HEK293 (cell line): ENCODE results near the gene MLLT6.
A peak's percentile ranks its signal among the peaks of the same experiment; 100 is the strongest.

Experiments
- BCL11B ChIP-seq: fragments of 450-650 bp; formaldehyde crosslinking; IDR thresholded peaks from 2 replicates; pipeline ENCODE4 v1.5.1; 2016; ENCODE audit warnings: low read depth, missing biosample characterization, missing genetic modification characterization
- EGR2 ChIP-seq: fragments of 450-650 bp; formaldehyde crosslinking; IDR thresholded peaks from 2 replicates; pipeline ENCODE4 v1.5.1; 2016; ENCODE audit warnings: low read depth, missing biosample characterization, missing genetic modification characterization
- GLI4 ChIP-seq: fragments of 450-650 bp; formaldehyde crosslinking; IDR thresholded peaks from 2 replicates; pipeline ENCODE4 v1.5.1; 2016; ENCODE audit warnings: missing biosample characterization, missing genetic modification characterization
- GLIS2 ChIP-seq: fragments of 450-650 bp; formaldehyde crosslinking; IDR thresholded peaks from 2 replicates; pipeline ENCODE4 v1.5.1; 2016; ENCODE audit warnings: missing biosample characterization, missing genetic modification characterization
- KLF10 ChIP-seq: fragments of 450-650 bp; IDR thresholded peaks from 2 replicates; pipeline ENCODE4 v1.5.1; 2018; ENCODE audit warnings: missing biosample characterization, mild to moderate bottlenecking, missing genetic modification characterization
- KLF16 ChIP-seq: fragments of 450-650 bp; formaldehyde crosslinking; IDR thresholded peaks from 2 replicates; pipeline ENCODE4 v1.5.1; 2017; ENCODE audit warnings: missing biosample characterization, missing genetic modification characterization
- PRDM1 ChIP-seq: fragments of 450-650 bp; formaldehyde crosslinking; IDR thresholded peaks from 2 replicates; pipeline ENCODE4; 2016; ENCODE audit warnings: missing biosample characterization, missing genetic modification characterization
- WT1 ChIP-seq: fragments of 450-650 bp; formaldehyde crosslinking; IDR thresholded peaks from 2 replicates; pipeline ENCODE4 v1.5.1; 2016; ENCODE audit warnings: missing biosample characterization, missing genetic modification characterization
- ZBTB1 ChIP-seq: fragments of 450-650 bp; formaldehyde crosslinking; IDR thresholded peaks from 2 replicates; pipeline ENCODE4 v1.5.1; 2016; ENCODE audit warnings: missing biosample characterization, missing genetic modification characterization
- ZBTB20 ChIP-seq: fragments of 450-650 bp; formaldehyde crosslinking; IDR thresholded peaks from 2 replicates; pipeline ENCODE4 v1.5.1; 2016; ENCODE audit warnings: missing biosample characterization, missing genetic modification characterization
- ZBTB21 ChIP-seq: fragments of 450-650 bp; formaldehyde crosslinking; IDR thresholded peaks from 2 replicates; pipeline ENCODE4 v1.5.1; 2017; ENCODE audit warnings: missing biosample characterization, missing genetic modification characterization
- ZBTB7A ChIP-seq: fragments of 450-650 bp; formaldehyde crosslinking; IDR thresholded peaks from 2 replicates; pipeline ENCODE4 v1.5.1; 2016; ENCODE audit warnings: low read depth, missing biosample characterization, missing genetic modification characterization
- ZNF121 ChIP-seq: fragments of 450-650 bp; formaldehyde crosslinking; IDR thresholded peaks from 2 replicates; pipeline ENCODE4 v1.5.1; 2016; ENCODE audit warnings: missing biosample characterization, missing genetic modification characterization
- ZNF132 ChIP-seq: fragments of 450-650 bp; formaldehyde crosslinking; IDR thresholded peaks from 2 replicates; pipeline ENCODE4 v1.5.1; 2017; ENCODE audit warnings: missing biosample characterization, missing genetic modification characterization, borderline replicate concordance
- ZNF140 ChIP-seq: fragments of 450-650 bp; formaldehyde crosslinking; IDR thresholded peaks from 2 replicates; pipeline ENCODE4 v1.5.1; 2016; ENCODE audit warnings: missing biosample characterization, missing genetic modification characterization
- ZNF280D ChIP-seq: fragments of 450-650 bp; formaldehyde crosslinking; IDR thresholded peaks from 2 replicates; pipeline ENCODE4 v1.5.1; 2016; ENCODE audit warnings: missing biosample characterization, missing genetic modification characterization
- ZNF350 ChIP-seq: fragments of 450-650 bp; formaldehyde crosslinking; IDR thresholded peaks from 2 replicates; pipeline ENCODE4 v1.5.0; 2017; ENCODE audit warnings: missing biosample characterization, mild to moderate bottlenecking, missing genetic modification characterization
- ZNF362 ChIP-seq: fragments of 450-650 bp; formaldehyde crosslinking; IDR thresholded peaks from 2 replicates; pipeline ENCODE4 v1.5.1; 2016; ENCODE audit warnings: missing biosample characterization, missing genetic modification characterization
- ZNF404 ChIP-seq: fragments of 450-650 bp; formaldehyde crosslinking; IDR thresholded peaks from 2 replicates; pipeline ENCODE4 v1.5.1; 2017; ENCODE audit warnings: missing biosample characterization, missing genetic modification characterization
- ZNF473 ChIP-seq: fragments of 450-650 bp; formaldehyde crosslinking; IDR thresholded peaks from 2 replicates; pipeline ENCODE4 v1.5.1; 2017; ENCODE audit warnings: missing biosample characterization, missing genetic modification characterization
- ZNF510 ChIP-seq: fragments of 450-650 bp; formaldehyde crosslinking; IDR thresholded peaks from 2 replicates; pipeline ENCODE4 v1.5.1; 2018; ENCODE audit warnings: mild to moderate bottlenecking, missing genetic modification characterization, missing biosample characterization; ENCODE audit not compliant: insufficient replicate concordance
- ZNF555 ChIP-seq: fragments of 450-650 bp; formaldehyde crosslinking; conservative IDR thresholded peaks from 2 replicates; pipeline ENCODE4 v1.5.1; 2017; ENCODE audit warnings: missing biosample characterization, mild to moderate bottlenecking, missing genetic modification characterization, inconsistent platforms
- ZNF610 ChIP-seq: fragments of 450-650 bp; formaldehyde crosslinking; IDR thresholded peaks from 2 replicates; pipeline ENCODE4 v1.5.1; 2016; ENCODE audit warnings: missing biosample characterization, missing genetic modification characterization, borderline replicate concordance
- ZNF626 ChIP-seq: fragments of 450-650 bp; sonication (Bioruptor Pico); formaldehyde crosslinking; IDR thresholded peaks from 2 replicates; pipeline ENCODE4 v1.5.1; 2018; ENCODE audit warnings: missing biosample characterization, missing genetic modification characterization, inconsistent platforms
- ZNF692 ChIP-seq: fragments of 450-650 bp; formaldehyde crosslinking; IDR thresholded peaks from 2 replicates; pipeline ENCODE4 v1.5.1; 2016; ENCODE audit warnings: missing biosample characterization, missing genetic modification characterization
- ZNF747 ChIP-seq: fragments of 450-650 bp; formaldehyde crosslinking; IDR thresholded peaks from 2 replicates; pipeline ENCODE4 v1.5.1; 2016; ENCODE audit warnings: missing biosample characterization, missing genetic modification characterization
- ZNF768 ChIP-seq: fragments of 450-650 bp; formaldehyde crosslinking; IDR thresholded peaks from 2 replicates; pipeline ENCODE4 v1.5.1; 2018; ENCODE audit warnings: missing biosample characterization, mild to moderate bottlenecking, missing genetic modification characterization
- ZNF785 ChIP-seq: fragments of 450-650 bp; formaldehyde crosslinking; IDR thresholded peaks from 2 replicates; pipeline ENCODE4 v1.5.1; 2016; ENCODE audit warnings: missing biosample characterization, missing genetic modification characterization
- ZNF792 ChIP-seq: fragments of 450-650 bp; formaldehyde crosslinking; IDR thresholded peaks from 2 replicates; pipeline ENCODE4 v1.5.1; 2016; ENCODE audit warnings: missing biosample characterization, missing genetic modification characterization
- ZNF837 ChIP-seq: fragments of 450-650 bp; formaldehyde crosslinking; IDR thresholded peaks from 2 replicates; pipeline ENCODE4 v1.5.1; 2016; ENCODE audit warnings: missing biosample characterization, missing genetic modification characterization
- TF ChIP-seq, protein P1 (sequence below): fragments of 450-650 bp; formaldehyde crosslinking; IDR thresholded peaks from 2 replicates; pipeline ENCODE4 v1.5.1; 2017; ENCODE audit warnings: missing biosample characterization, missing genetic modification characterization
- TF ChIP-seq, protein P2 (sequence below): fragments of 450-650 bp; formaldehyde crosslinking; IDR thresholded peaks from 2 replicates; pipeline ENCODE4 v1.5.1; 2016; ENCODE audit warnings: missing biosample characterization, missing genetic modification characterization

Gene MLLT6

GRCh38 chr17:38703742-38704605 is 1.1 kb upstream of the MLLT6 start (continued):
- TF ChIP-seq ZNF837 (tag by site-specific recombination) (no peak), WT1 (peak; percentile 96), ZBTB20 (tag by site-specific recombination) (peak; percentile 86), ZNF626 (no peak), PRDM1 (tag by site-specific recombination) (no peak), ZNF785 (no peak), ZNF473 (no peak), ZNF404 (tag by site-specific recombination) (no peak), ZNF132 (no peak), ZNF792 (no peak; the same call in 1 of the 2 replicates), ZNF747 (tag by site-specific recombination) (no peak), ZBTB21 (tag by site-specific recombination) (0 out of 2 replicates have a peak, but pooled peaks have one; percentile 17), EGR2 (tag by site-specific recombination) (peak; percentile 82), ZNF768 (tag by site-specific recombination) (no peak), ZNF280D (tag by site-specific recombination) (no peak), GLI4 (tag by site-specific recombination) (no peak; the same call in 1 of the 2 replicates), KLF10 (peak; percentile 54; the same call in 1 of the 2 replicates), ZNF121 (no peak), ZNF692 (tag by site-specific recombination) (peak; percentile 97), ZBTB7A (tag by site-specific recombination) (0 out of 2 replicates have a peak, but pooled peaks have one; percentile 23), ZNF362 (tag by site-specific recombination) (no peak), GLIS2 (tag by site-specific recombination) (peak; percentile 99), ZNF610 (tag by site-specific recombination) (no peak), ZBTB1 (tag by site-specific recombination) (peak; percentile 6; the same call in 1 of the 2 replicates), ZNF350 (tag by site-specific recombination) (no peak), ZNF140 (tag by site-specific recombination) (no peak), ZNF555 (tag by site-specific recombination) (no peak), BCL11B (tag by site-specific recombination) (no peak; the same call in 1 of the 2 replicates), KLF16 (tag by site-specific recombination) (peak; percentile 91), ZNF510 (tag by site-specific recombination) (no peak)
- TF ChIP-seq, protein P1, sequence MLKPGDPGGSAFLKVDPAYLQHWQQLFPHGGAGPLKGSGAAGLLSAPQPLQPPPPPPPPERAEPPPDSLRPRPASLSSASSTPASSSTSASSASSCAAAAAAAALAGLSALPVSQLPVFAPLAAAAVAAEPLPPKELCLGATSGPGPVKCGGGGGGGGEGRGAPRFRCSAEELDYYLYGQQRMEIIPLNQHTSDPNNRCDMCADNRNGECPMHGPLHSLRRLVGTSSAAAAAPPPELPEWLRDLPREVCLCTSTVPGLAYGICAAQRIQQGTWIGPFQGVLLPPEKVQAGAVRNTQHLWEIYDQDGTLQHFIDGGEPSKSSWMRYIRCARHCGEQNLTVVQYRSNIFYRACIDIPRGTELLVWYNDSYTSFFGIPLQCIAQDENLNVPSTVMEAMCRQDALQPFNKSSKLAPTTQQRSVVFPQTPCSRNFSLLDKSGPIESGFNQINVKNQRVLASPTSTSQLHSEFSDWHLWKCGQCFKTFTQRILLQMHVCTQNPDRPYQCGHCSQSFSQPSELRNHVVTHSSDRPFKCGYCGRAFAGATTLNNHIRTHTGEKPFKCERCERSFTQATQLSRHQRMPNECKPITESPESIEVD (tag by site-specific recombination) = no peak
- TF ChIP-seq, protein P2, sequence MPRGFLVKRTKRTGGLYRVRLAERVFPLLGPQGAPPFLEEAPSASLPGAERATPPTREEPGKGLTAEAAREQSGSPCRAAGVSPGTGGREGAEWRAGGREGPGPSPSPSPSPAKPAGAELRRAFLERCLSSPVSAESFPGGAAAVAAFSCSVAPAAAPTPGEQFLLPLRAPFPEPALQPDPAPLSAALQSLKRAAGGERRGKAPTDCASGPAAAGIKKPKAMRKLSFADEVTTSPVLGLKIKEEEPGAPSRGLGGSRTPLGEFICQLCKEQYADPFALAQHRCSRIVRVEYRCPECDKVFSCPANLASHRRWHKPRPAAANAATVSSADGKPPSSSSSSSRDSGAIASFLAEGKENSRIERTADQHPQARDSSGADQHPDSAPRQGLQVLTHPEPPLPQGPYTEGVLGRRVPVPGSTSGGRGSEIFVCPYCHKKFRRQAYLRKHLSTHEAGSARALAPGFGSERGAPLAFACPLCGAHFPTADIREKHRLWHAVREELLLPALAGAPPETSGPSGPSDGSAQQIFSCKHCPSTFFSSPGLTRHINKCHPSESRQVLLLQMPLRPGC (tag by site-specific recombination) = no peak
